OCI-LY3 (cell line): ENCODE results near the gene ARL6IP5.

Source experiments
- H2AFZ ChIP-seq: fragments of 200-600, 300-600 bp; shearing (Covaris generic); 2 replicates; pipeline ENCODE4 v1.6.0; 2014; ENCODE audit warnings: antibody characterized with exemption, low read depth, low read length
- H3K27ac ChIP-seq: fragments of 200-600, 300-600 bp; sonication (generic); 2 replicates; pipeline ENCODE4 v1.5.1; 2014; ENCODE audit warnings: mild to moderate bottlenecking, low read length, moderate library complexity, mixed read lengths
- H3K27me3 ChIP-seq: fragments of 200-600, 300-600 bp; sonication (generic); 2 replicates; pipeline ENCODE4 v1.6.1; 2014; ENCODE audit warnings: low read depth, low read length, mixed read lengths
- H3K36me3 ChIP-seq: fragments of 200-600, 300-600 bp; sonication (generic); replicated peaks from 2 replicates; pipeline ENCODE3; 2014; ENCODE audit warnings: low read depth, low read length, mixed read lengths
- H3K4me1 ChIP-seq: fragments of 300-600, 200-600 bp; sonication (generic); 2 replicates; pipeline ENCODE4 v1.6.1; 2014; ENCODE audit warnings: low read length, mixed read lengths
- H3K4me2 ChIP-seq: fragments of 200-600, 300-600 bp; sonication (generic); 2 replicates; pipeline ENCODE4 v1.6.1; 2014; ENCODE audit warnings: low read length, mixed read lengths
- H3K4me3 ChIP-seq: fragments of 300-600, 200-600 bp; sonication (generic); 2 replicates; pipeline ENCODE4 v1.5.1; 2014; ENCODE audit warnings: antibody characterized with exemption, mild to moderate bottlenecking, low read length, moderate library complexity
- H3K79me2 ChIP-seq: fragments of 300-600, 200-600 bp; shearing (Covaris generic); 2 replicates; pipeline ENCODE4 v1.6.1; 2014; ENCODE audit warnings: mild to moderate bottlenecking, low read length, mixed read lengths
- H3K9ac ChIP-seq: fragments of 300-600, 200-600 bp; shearing (Covaris generic); 2 replicates; pipeline ENCODE4 v1.6.0; 2014; ENCODE audit warnings: mild to moderate bottlenecking, low read length, moderate library complexity
- H3K9me3 ChIP-seq: fragments of 200-600, 300-600 bp; shearing (Covaris generic); 2 replicates; pipeline ENCODE4 v1.6.1; 2014; ENCODE audit warnings: low read length, mixed read lengths; ENCODE audit not compliant: insufficient read depth
- H4K20me1 ChIP-seq: fragments of 200-600, 300-600 bp; sonication (generic); 2 replicates; pipeline ENCODE4 v1.6.1; 2016; ENCODE audit warnings: low read length, mixed read lengths; ENCODE audit not compliant: insufficient read depth
- EZH2phosphoT487 ChIP-seq: fragments of 200-600 bp; shearing (Covaris generic); IDR thresholded peaks from 2 replicates; pipeline ENCODE4 v1.6.1; 2018; ENCODE audit warnings: antibody characterized with exemption, mixed run types, low read depth
- TF ChIP-seq, protein P1 (sequence below): fragments of 200-600, 300-600 bp; sonication (generic); IDR thresholded peaks from 2 replicates; pipeline ENCODE4 v1.5.1; 2014; ENCODE audit warnings: antibody characterized with exemption, low read length, low read depth

Gene ARL6IP5

DNA sequence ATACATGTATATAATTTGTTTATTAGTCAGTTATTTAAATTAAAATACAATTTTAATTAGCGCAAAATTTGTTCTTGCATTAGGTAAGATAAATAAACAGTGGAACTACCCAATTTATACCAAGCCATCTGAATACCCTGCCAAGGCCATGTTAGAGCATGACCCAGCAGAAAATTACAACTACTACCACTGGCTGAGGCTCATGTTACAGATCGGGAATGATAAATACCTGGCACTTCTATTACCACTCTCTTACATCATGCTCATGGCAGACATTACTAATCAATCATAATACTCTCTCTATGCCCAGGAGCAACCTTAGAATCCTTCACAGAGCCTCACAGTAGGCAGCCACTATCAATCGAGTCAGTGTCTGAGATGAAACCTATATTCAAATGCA lies 58.9 kb downstream of the ARL6IP5 start:
- no peak for TF ChIP-seq EZH2phosphoT487
- TF ChIP-seq, protein P1, sequence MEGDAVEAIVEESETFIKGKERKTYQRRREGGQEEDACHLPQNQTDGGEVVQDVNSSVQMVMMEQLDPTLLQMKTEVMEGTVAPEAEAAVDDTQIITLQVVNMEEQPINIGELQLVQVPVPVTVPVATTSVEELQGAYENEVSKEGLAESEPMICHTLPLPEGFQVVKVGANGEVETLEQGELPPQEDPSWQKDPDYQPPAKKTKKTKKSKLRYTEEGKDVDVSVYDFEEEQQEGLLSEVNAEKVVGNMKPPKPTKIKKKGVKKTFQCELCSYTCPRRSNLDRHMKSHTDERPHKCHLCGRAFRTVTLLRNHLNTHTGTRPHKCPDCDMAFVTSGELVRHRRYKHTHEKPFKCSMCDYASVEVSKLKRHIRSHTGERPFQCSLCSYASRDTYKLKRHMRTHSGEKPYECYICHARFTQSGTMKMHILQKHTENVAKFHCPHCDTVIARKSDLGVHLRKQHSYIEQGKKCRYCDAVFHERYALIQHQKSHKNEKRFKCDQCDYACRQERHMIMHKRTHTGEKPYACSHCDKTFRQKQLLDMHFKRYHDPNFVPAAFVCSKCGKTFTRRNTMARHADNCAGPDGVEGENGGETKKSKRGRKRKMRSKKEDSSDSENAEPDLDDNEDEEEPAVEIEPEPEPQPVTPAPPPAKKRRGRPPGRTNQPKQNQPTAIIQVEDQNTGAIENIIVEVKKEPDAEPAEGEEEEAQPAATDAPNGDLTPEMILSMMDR, result no peak
- no peak overlapping the region for H3K27ac ChIP-seq

DNA sequence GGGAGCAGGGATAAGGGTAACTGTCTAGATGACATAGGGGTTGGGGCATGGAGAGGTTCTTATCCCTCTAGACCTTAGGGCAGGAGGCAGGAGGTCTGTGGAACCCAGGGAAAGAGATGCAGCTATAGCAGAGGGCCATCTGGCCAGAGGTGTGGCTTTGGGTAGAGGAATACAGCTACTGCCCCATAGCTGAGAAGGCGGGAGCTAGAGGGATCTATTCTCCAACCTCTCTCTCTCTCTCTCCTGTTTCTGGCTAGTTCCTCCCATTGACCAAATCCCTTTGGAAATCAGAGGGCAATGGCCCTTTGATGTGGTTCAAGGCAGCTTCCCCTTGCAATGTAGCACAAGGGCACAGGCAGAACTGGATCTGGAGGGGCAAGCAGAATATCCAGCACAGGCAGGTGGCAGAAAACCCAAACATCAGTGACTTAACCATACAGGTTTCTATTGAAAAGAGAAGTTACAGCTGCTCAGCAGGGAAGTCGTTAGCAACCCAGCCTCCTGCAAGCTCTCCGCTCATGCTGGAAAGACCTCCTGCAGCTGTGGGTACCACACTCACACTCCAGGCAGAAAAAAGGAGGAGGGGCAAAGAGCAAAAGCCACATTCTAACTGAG lies 60.0 kb downstream of the ARL6IP5 start:
- Histone ChIP-seq H3K9ac (no peak overlapping the region), H2AFZ (no peak overlapping the region; the same call in 1 of the 2 replicates), H3K36me3 (no peaks in the 10 kb centered on the region), H3K4me3 (no peak overlapping the region), H3K79me2 (no peaks in the 10 kb centered on the region), H3K4me1 (no peaks in the 10 kb centered on the region), H4K20me1 (no peaks in the 10 kb centered on the region), H3K27me3 (peaks cover 17% of the 10 kb centered on the region; the same call in 1 of the 2 replicates), H3K9me3 (no peaks in the 10 kb centered on the region), H3K4me2 (no peak overlapping the region), H3K27ac (no peak overlapping the region)
- TF ChIP-seq EZH2phosphoT487, result no peak
- TF ChIP-seq, protein P1, result no peak

More for the DNA sequence above, 58.9 kb downstream of the ARL6IP5 start:
- Histone ChIP-seq H3K36me3 (no peaks in the 10 kb centered on the region), H2AFZ (no peak overlapping the region), H3K27me3 (peaks cover 28% of the 10 kb centered on the region; the same call in 1 of the 2 replicates), H3K9ac (no peak overlapping the region), H3K9me3 (no peaks in the 10 kb centered on the region), H3K79me2 (no peaks in the 10 kb centered on the region), H3K4me2 (no peak overlapping the region), H3K4me3 (no peak overlapping the region), H3K4me1 (no peaks in the 10 kb centered on the region), H4K20me1 (no peaks in the 10 kb centered on the region)

DNA sequence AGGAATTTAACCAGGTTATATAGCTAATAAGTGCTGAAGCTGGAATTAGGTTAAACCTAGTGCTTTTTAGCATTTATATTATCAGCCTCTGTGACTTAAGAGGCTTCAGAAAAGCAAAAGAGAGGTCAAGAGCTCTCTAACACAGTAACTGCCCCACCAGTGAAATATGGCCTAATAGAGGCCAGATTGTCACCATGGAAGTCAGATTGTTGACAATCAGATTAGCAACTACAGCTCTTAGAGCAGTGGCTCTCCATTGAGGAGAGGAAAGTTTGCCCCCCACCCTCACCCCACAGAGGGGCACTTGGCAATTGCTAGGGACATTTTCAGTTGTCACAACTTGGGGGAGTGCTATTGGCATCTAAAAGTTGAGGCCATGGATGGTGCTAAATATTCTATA lies 61.0 kb downstream of the ARL6IP5 start:
- Histone ChIP-seq H3K9me3 (no peaks in the 10 kb centered on the region), H3K36me3 (no peaks in the 10 kb centered on the region), H3K4me3 (no peak overlapping the region), H4K20me1 (no peaks in the 10 kb centered on the region), H3K79me2 (no peaks in the 10 kb centered on the region), H3K4me2 (no peak overlapping the region), H3K27ac (no peak overlapping the region), H3K4me1 (no peaks in the 10 kb centered on the region), H2AFZ (no peak overlapping the region), H3K9ac (no peak overlapping the region), H3K27me3 (peaks cover 11% of the 10 kb centered on the region; the same call in 1 of the 2 replicates)
- TF ChIP-seq, protein P1, result no peak
- no peak for TF ChIP-seq EZH2phosphoT487

DNA sequence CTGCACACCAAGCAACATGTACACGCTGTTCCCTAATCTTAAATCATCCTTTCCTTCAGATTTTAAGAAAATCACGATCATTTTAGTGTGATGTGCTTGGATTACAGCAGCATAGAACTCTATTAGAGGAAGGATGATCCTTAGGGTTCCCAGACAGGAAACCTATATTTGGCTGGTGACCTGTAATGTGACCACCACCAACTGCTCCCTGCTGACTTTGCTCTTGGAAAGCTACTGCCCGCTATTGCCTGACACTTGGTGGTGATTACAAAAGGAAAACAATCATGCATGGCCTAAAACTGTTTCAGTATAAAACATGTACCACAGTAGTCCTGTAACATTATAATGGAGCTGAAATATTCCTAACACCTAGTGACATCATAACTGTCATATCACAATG lies 64.8 kb downstream of the ARL6IP5 start:
- Histone ChIP-seq H3K4me1 (no peaks in the 10 kb centered on the region), H3K4me3 (no peak overlapping the region), H3K36me3 (no peaks in the 10 kb centered on the region), H4K20me1 (no peaks in the 10 kb centered on the region), H2AFZ (no peak overlapping the region), H3K79me2 (no peaks in the 10 kb centered on the region), H3K4me2 (no peak overlapping the region), H3K27me3 (peaks cover 18% of the 10 kb centered on the region; the same call in 1 of the 2 replicates), H3K27ac (no peak overlapping the region), H3K9me3 (no peaks in the 10 kb centered on the region), H3K9ac (no peak overlapping the region)
- TF ChIP-seq EZH2phosphoT487, result no peak
- TF ChIP-seq, protein P1, result no peak
